ENCODE measurements around the gene PCBP3.

The PCBP3 gene

GRCh38 chr21:45834026-45834715 is 190.6 kb downstream of the PCBP3 start:
- TF ChIP-seq, protein P1, sequence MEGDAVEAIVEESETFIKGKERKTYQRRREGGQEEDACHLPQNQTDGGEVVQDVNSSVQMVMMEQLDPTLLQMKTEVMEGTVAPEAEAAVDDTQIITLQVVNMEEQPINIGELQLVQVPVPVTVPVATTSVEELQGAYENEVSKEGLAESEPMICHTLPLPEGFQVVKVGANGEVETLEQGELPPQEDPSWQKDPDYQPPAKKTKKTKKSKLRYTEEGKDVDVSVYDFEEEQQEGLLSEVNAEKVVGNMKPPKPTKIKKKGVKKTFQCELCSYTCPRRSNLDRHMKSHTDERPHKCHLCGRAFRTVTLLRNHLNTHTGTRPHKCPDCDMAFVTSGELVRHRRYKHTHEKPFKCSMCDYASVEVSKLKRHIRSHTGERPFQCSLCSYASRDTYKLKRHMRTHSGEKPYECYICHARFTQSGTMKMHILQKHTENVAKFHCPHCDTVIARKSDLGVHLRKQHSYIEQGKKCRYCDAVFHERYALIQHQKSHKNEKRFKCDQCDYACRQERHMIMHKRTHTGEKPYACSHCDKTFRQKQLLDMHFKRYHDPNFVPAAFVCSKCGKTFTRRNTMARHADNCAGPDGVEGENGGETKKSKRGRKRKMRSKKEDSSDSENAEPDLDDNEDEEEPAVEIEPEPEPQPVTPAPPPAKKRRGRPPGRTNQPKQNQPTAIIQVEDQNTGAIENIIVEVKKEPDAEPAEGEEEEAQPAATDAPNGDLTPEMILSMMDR (conservative IDR thresholded peaks at IDR 0.05; ENCODE audit: low read depth, low read length): no peak
- Histone ChIP-seq H4K20me1 (ENCODE audit: insufficient read depth) (no peaks in the 10 kb centered on the region), H3K4me3 (IDR thresholded peaks at IDR 0.05; ENCODE audit: insufficient read depth, low read depth, low read length) (no peak overlapping the region), H3K9ac (no peak overlapping the region), H2AFZ (ENCODE audit: low read depth) (no peak overlapping the region), H3K79me2 (ENCODE audit: insufficient read depth, low read depth) (no peaks in the 10 kb centered on the region), H3K27ac (no peak overlapping the region), H3K27me3 (ENCODE audit: insufficient read depth, low read depth) (peaks cover 71% of the 10 kb centered on the region), H3K4me2 (no peak overlapping the region), H3K4me1 (ENCODE audit: low read depth, poor library complexity, severe bottlenecking) (no peaks in the 10 kb centered on the region), H3K36me3 (ENCODE audit: insufficient read depth) (no peaks in the 10 kb centered on the region)

GRCh38 chr21:45834821-45835293 is 191.3 kb downstream of the PCBP3 start:
- Histone ChIP-seq H3K27ac (no peak overlapping the region), H3K27me3 (ENCODE audit: insufficient read depth, low read depth) (peaks cover 68% of the 10 kb centered on the region), H3K79me2 (ENCODE audit: insufficient read depth, low read depth) (no peaks in the 10 kb centered on the region), H3K9ac (no peak overlapping the region), H3K4me1 (ENCODE audit: low read depth, poor library complexity, severe bottlenecking) (no peaks in the 10 kb centered on the region), H3K4me2 (no peak overlapping the region), H3K36me3 (ENCODE audit: insufficient read depth) (no peaks in the 10 kb centered on the region), H3K4me3 (IDR thresholded peaks at IDR 0.05; ENCODE audit: insufficient read depth, low read depth, low read length) (no peak overlapping the region), H2AFZ (ENCODE audit: low read depth) (no peak overlapping the region), H4K20me1 (ENCODE audit: insufficient read depth) (no peaks in the 10 kb centered on the region)
- TF ChIP-seq, protein P1 (conservative IDR thresholded peaks at IDR 0.05; ENCODE audit: low read depth, low read length): no peak

- Histone ChIP-seq H3K27me3 (ENCODE audit: insufficient read depth, low read depth) (peaks cover 63% of the 10 kb centered on the region; the same call in 1 of the 2 replicates), H3K36me3 (ENCODE audit: insufficient read depth) (no peaks in the 10 kb centered on the region), H4K20me1 (ENCODE audit: insufficient read depth) (no peaks in the 10 kb centered on the region), H3K4me1 (ENCODE audit: low read depth, poor library complexity, severe bottlenecking) (no peaks in the 10 kb centered on the region), H3K4me3 (IDR thresholded peaks at IDR 0.05; ENCODE audit: insufficient read depth, low read depth, low read length) (no peak overlapping the region), H2AFZ (ENCODE audit: low read depth) (no peak overlapping the region), H3K4me2 (no peak overlapping the region), H3K79me2 (ENCODE audit: insufficient read depth, low read depth) (no peaks in the 10 kb centered on the region), H3K9ac (no peak overlapping the region), H3K27ac (no peak overlapping the region)
- TF ChIP-seq, protein P1 (conservative IDR thresholded peaks at IDR 0.05; ENCODE audit: low read depth, low read length): no peak
These were observed 192.1 kb downstream of the PCBP3 start for GRCh38 chr21:45835301-45836267.

DNA sequence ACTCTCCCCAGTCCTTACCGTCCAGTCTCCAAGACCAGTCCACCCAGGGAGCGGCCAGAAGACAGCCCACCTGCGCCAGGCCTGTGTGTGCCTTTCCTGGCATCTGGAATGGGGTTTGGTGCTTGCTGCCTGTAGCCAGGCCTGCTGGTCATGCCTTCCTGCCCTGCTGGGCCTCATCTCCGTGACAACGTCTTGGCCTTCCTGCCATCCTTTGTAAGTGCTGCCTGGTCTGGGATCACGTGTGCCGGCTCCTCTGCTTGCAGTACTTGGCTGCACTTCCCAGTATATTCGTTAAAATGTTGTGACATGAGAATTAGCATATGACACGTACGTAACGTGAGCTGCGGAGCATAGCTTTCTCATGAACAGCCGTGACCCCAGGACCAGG is 192.7 kb downstream of the PCBP3 start:
- Histone ChIP-seq H2AFZ (ENCODE audit: low read depth) (no peak overlapping the region), H3K4me2 (no peak overlapping the region), H4K20me1 (ENCODE audit: insufficient read depth) (no peaks in the 10 kb centered on the region), H3K4me1 (ENCODE audit: low read depth, poor library complexity, severe bottlenecking) (no peaks in the 10 kb centered on the region), H3K4me3 (IDR thresholded peaks at IDR 0.05; ENCODE audit: insufficient read depth, low read depth, low read length) (no peak overlapping the region), H3K36me3 (ENCODE audit: insufficient read depth) (no peaks in the 10 kb centered on the region), H3K27ac (no peak overlapping the region), H3K27me3 (ENCODE audit: insufficient read depth, low read depth) (peaks cover 61% of the 10 kb centered on the region; the same call in 1 of the 2 replicates), H3K79me2 (ENCODE audit: insufficient read depth, low read depth) (no peaks in the 10 kb centered on the region), H3K9ac (no peak overlapping the region)
- TF ChIP-seq, protein P1 (conservative IDR thresholded peaks at IDR 0.05; ENCODE audit: low read depth, low read length): no peak
